CD4-positive, alpha-beta T cell treated with Interferon gamma for 1 hour (primary cell): ENCODE results near the gene BUB3.

Source experiments
- DNase-seq: peaks from one replicate; pipeline ENCODE4 v3.0.0-alpha.2; 2020

Gene BUB3

DNA sequence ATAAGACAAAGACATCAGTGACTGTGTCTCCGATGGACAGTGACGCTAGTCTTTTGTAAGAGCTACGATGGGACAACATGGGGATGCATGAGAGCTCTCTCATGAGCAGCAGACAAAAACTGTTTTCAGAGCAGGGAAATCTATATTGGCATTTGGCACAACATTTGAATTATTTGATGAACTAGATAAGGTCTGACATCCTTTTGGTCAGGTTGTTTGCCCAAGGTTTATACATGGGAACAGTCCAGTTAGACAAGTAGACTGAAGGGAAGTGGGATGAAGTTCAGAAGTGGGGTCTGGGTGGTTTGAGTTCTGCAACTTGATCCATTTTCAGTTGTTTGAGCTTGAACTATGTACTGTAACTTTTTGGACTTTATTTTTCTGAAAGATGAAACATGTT is 50.8 kb downstream of the BUB3 start:
- no peak for DNase-seq

DNA sequence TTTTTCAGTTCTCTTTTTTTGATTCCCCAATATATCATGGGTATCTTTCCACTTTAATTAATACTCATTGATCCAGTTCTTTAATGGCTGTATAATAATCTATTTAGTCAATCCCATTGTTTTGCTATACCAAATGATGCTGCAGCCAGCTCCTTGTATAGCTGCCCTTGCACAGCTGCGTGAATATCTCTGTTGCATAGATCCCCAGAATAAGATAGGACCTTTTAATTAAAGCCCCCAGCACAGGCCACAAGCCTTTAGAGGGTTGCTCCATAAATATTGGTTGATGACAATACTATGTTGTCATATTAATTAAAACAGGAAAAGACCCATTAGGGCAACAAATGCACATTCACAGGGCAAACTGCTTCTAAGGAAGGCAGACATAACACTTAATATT is 57.9 kb downstream of the BUB3 start:
- DNase-seq, result no peak

DNA sequence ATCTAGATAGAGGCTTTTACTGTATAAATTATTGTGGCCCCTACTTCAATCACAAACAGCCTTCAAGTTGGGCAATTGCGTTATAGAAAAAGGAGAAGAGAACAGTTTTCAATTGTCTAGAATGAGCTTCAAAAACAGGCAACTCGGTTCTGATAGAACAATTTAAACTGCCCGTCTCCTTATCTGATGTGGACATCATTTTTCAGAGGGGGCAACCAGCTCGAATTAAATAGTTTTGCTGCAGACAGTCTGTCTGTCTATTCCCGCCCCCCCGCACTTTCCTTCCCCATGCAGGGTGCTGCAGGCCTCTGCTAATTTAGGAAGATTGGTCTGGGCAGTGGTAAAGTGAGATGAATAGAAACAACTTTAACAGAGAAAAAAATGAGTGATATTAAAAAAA is 58.4 kb downstream of the BUB3 start:
- no peak for DNase-seq

DNA sequence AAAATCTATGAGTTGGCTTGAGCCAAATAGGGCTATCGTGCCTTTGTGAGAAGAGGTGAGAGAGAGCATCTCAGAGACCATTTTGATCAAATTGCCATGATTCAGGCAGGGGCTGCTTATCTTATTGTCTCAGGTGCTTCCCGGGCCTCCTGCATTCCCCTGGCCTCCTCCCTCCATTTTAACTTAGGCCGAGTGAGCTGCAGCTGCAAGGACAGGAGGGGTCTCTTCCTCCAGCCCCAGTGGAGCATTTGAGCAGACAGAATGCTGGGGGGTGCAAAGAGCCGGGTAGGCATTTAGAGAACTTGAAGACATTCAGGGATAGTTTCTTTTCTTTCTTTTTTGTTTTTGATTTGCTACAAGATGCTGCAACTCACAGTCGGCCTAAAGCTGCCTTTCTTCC is 59.0 kb downstream of the BUB3 start:
- DNase-seq, result no peak
